HL-60 (cell line): ENCODE results near the gene EPN1.
"Not testable (repeated sequence)": the region's sequence is repeated elsewhere in the genome, so short reads cannot be mapped to it uniquely, and the experiment has no call there.

Source experiments
- DNase-seq, 2 experiments: peaks; one replicate each; pipeline ENCODE4 v3.0.0-alpha.2; 2010 to 2020; ENCODE audit warnings: low read depth in 1 of 2, low spot score in 1 of 2
- H3K27ac ChIP-seq: fragments of 250-450 bp; sonication (Bioruptor Pico); replicated peaks from 2 replicates; pipeline ENCODE4 v1.5.1; 2020; ENCODE audit warnings: mild to moderate bottlenecking, moderate library complexity
- H3K27me3 ChIP-seq: fragments of 250-450 bp; sonication (Bioruptor Pico); 2 replicates; pipeline ENCODE4 v1.5.1; 2021; ENCODE audit warnings: mild to moderate bottlenecking, moderate library complexity; ENCODE audit not compliant: insufficient read depth, poor library complexity, severe bottlenecking
- H3K4me3 ChIP-seq: replicated peaks from 2 replicates; pipeline ENCODE4 v1.5.1; 2011; ENCODE audit warnings: mild to moderate bottlenecking, control low read depth, low read length; ENCODE audit not compliant: insufficient read depth
- GABPA ChIP-seq: IDR thresholded peaks from 2 replicates; pipeline ENCODE4 v1.6.1; 2012; ENCODE audit warnings: low read depth
- POLR2AphosphoS5 ChIP-seq: IDR thresholded peaks from 2 replicates; pipeline ENCODE4 v1.6.1; 2012; ENCODE audit warnings: low read depth
- SPI1 ChIP-seq: IDR thresholded peaks from 2 replicates; pipeline ENCODE4 v1.6.1; 2012; ENCODE audit warnings: low read depth, mild to moderate bottlenecking, borderline replicate concordance
- TF ChIP-seq, protein P1 (sequence below): IDR thresholded peaks from one replicate; pipeline ENCODE4 v1.5.1; 2011; ENCODE audit warnings: low read length, control low read depth, inconsistent platforms; ENCODE audit not compliant: insufficient read depth
- TF ChIP-seq, protein P2 (sequence below): IDR thresholded peaks from 2 replicates; pipeline ENCODE4 v1.6.1; 2012; ENCODE audit warnings: low read depth; ENCODE audit not compliant: insufficient replicate concordance

The EPN1 gene

DNA sequence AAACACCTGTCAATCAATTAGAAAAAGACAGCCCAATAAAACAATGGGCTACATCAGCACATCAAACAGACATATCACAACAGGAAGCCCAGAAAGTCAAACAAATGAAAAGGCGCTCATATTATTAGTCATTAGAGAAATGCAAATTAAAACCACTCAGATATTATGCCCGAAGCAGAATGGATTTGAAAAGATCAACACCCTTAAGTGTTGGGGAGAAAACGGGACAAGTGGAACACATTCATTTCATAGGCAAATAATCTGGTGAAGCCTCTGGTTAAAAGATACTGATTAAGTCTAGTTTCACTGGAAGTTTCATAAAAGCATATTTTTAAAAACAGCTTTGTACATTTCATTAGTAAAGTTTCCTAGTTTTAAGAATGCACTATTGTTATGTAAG is 45.8 kb downstream of the EPN1 start:
- DNase-seq = no peak
- TF ChIP-seq SPI1 (no peak), GABPA (no peak), POLR2AphosphoS5 (no peak)
- TF ChIP-seq, protein P1, sequence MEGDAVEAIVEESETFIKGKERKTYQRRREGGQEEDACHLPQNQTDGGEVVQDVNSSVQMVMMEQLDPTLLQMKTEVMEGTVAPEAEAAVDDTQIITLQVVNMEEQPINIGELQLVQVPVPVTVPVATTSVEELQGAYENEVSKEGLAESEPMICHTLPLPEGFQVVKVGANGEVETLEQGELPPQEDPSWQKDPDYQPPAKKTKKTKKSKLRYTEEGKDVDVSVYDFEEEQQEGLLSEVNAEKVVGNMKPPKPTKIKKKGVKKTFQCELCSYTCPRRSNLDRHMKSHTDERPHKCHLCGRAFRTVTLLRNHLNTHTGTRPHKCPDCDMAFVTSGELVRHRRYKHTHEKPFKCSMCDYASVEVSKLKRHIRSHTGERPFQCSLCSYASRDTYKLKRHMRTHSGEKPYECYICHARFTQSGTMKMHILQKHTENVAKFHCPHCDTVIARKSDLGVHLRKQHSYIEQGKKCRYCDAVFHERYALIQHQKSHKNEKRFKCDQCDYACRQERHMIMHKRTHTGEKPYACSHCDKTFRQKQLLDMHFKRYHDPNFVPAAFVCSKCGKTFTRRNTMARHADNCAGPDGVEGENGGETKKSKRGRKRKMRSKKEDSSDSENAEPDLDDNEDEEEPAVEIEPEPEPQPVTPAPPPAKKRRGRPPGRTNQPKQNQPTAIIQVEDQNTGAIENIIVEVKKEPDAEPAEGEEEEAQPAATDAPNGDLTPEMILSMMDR = no peak
- TF ChIP-seq, protein P2, sequence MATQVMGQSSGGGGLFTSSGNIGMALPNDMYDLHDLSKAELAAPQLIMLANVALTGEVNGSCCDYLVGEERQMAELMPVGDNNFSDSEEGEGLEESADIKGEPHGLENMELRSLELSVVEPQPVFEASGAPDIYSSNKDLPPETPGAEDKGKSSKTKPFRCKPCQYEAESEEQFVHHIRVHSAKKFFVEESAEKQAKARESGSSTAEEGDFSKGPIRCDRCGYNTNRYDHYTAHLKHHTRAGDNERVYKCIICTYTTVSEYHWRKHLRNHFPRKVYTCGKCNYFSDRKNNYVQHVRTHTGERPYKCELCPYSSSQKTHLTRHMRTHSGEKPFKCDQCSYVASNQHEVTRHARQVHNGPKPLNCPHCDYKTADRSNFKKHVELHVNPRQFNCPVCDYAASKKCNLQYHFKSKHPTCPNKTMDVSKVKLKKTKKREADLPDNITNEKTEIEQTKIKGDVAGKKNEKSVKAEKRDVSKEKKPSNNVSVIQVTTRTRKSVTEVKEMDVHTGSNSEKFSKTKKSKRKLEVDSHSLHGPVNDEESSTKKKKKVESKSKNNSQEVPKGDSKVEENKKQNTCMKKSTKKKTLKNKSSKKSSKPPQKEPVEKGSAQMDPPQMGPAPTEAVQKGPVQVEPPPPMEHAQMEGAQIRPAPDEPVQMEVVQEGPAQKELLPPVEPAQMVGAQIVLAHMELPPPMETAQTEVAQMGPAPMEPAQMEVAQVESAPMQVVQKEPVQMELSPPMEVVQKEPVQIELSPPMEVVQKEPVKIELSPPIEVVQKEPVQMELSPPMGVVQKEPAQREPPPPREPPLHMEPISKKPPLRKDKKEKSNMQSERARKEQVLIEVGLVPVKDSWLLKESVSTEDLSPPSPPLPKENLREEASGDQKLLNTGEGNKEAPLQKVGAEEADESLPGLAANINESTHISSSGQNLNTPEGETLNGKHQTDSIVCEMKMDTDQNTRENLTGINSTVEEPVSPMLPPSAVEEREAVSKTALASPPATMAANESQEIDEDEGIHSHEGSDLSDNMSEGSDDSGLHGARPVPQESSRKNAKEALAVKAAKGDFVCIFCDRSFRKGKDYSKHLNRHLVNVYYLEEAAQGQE = no peak
- Histone ChIP-seq H3K27me3 (no peaks in the 10 kb centered on the region), H3K4me3 (no peak overlapping the region), H3K27ac (no peak overlapping the region)

DNA sequence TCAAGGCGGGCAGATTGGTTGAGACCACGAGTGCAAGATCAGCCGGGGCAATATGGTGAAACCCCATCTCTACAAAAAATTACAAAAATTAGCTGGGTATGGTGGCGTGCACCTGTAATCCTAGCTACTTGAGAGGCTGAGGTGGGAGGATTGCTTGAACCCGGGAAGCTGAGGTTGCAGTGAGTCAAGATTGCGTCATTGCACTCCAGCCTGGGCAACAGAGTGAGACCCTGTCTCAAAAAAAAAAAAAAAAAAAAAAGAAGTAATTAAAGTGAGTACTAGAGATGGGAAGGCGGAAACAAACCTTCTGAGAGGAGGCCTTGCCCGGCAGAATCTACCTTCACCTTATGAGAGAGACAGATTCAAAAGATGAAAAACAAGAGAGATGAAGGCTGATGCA is 48.5 kb downstream of the EPN1 start:
- DNase-seq = no peak
- no peak overlapping the region for H3K4me3 ChIP-seq
- TF ChIP-seq, protein P1 = no peak
- TF ChIP-seq GABPA (no peak), SPI1 (no peak), POLR2AphosphoS5 (no peak)
- TF ChIP-seq, protein P2 = no peak
- no peak overlapping the region for H3K27ac ChIP-seq
- H3K27me3 ChIP-seq = no peaks in the 10 kb centered on the region

DNA sequence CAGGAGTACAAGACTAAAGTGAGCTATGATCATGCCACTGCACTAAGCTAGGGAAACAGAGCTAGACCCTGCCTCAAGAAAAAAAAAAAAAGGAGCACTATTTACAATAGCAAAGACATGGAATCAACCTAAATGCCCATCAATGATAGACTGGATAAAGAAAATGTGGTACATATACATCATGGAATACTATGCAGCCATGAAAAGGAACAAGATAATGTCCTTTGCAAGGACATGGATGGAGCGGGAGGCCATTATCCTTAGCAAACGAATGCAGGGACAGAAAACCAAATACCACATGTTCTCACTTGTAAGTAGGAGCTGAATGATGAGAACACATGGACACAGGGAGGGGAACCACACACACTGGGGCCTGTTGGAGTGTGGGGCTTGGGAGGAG is 55.4 kb downstream of the EPN1 start:
- not testable (repeated sequence) for H3K4me3 ChIP-seq, H3K27me3 ChIP-seq, H3K27ac ChIP-seq, DNase-seq

DNA sequence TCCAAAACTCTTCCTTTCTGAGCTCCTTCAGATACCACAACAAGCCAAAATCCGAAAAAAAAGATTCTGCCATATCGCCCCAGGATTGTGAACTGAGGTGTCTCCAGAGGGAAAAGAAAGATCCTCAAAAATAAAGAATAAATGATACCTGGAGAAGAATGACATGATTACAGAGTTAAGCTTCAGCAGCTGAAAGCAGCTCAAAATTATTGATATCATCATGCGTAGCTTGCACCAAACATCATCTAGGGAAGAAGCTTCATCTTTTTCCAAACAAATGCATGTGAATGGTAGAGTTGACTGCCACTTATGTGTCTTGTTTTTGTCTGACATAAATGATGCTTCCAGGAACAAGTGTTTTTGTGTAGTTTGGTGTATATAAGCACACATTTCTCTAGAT is 63.3 kb downstream of the EPN1 start, which contains the start of gene NLRP9:
NLRP9 (minus strand) TSS at position 101 of the 400 bp plus-strand sequence; CDS start at position 73, 28 bp downstream.
- no peak within 1 kb of the TSS for H3K27ac ChIP-seq
- no peak for DNase-seq
- H3K4me3 ChIP-seq = no peak within 1 kb of the TSS
- no peaks in the 10 kb centered on the region for H3K27me3 ChIP-seq
- TF ChIP-seq GABPA (no peak), SPI1 (no peak), POLR2AphosphoS5 (no peak)
- TF ChIP-seq, protein P1 = no peak
- TF ChIP-seq, protein P2 = no peak
